HepG2 (cell line): ENCODE measurements around the gene CSNK1E. TPM values are rescaled to one million over a fixed set of nuclear protein-coding genes. Genes with fewer than 3 reads are reported as not detected.

ENCODE experiments used
- ATAC-seq: fragments of 200-7000 bp; cut with Tn5 transposase; 3 replicates; pipeline ENCODE4 v1.9.1; 2020; ENCODE audit warnings: mild to moderate bottlenecking, moderate library complexity
- BruUV-seq: library from RNA; stranded (reverse); fragments of 400-500 nt; replicated peaks from 2 replicates; lab custom pipeline; 2021; lab: Mats Ljungman, UMichigan
- CTCF ChIA-PET: fragments of 300-600 bp; formaldehyde crosslinking; extraction: SDS; loops from one replicate; lab custom pipeline; 2021; ENCODE audit warnings: low total read pairs, inconsistent platforms, low intra/inter-chr PET ratio; lab: Yijun Ruan, JAX
- POLR2A ChIA-PET: fragments of 350-600 bp; sonication (Branson Sonifier 250); formaldehyde crosslinking; loops from one replicate; lab custom pipeline; 2020; ENCODE audit warnings: antibody characterized with exemption, inconsistent platforms; lab: Yijun Ruan, JAX
- DNase-seq: peaks from one replicate; pipeline ENCODE4 v3.0.0-alpha.2; 2015; ENCODE audit warnings: low spot score
- FAIRE-seq: peaks from 3 replicates; lab custom pipeline; 2011; peaks lifted over from hg19 to GRCh38; lab: Jason Lieb, UNC
- H2AFZ ChIP-seq: one replicate; pipeline ENCODE4 v1.6.1; 2011; ENCODE audit warnings: low read length, inconsistent platforms
- H3K27ac ChIP-seq: fragments of 300-600 bp; 3 replicates; pipeline ENCODE4 v1.8.0; 2011; ENCODE audit warnings: mixed run types, mild to moderate bottlenecking, mixed read lengths, low read length, inconsistent platforms; ENCODE audit not compliant: insufficient read depth; ENCODE audit errors: extremely low read length
- H3K27me3 ChIP-seq, 2 experiments: fragments of 200-600 bp in 1 of 2; 2 replicates in 1 of 2; 3 replicates in 1 of 2; pipeline versions ENCODE4 v1.6.0 to v1.8.0; 2011; ENCODE audit warnings: low read length in 2 of 2, mild to moderate bottlenecking in 2 of 2, moderate library complexity in 2 of 2, inconsistent platforms in 1 of 2; ENCODE audit not compliant: insufficient read depth in 2 of 2, control insufficient read depth in 1 of 2
- H3K36me3 ChIP-seq, 2 experiments: fragments of 200-600 bp in 1 of 2; replicated peaks in 1 of 2; 2 replicates in 1 of 2; 3 replicates in 1 of 2; pipeline versions ENCODE4 v1.5.1 to v1.8.0; 2011; ENCODE audit warnings: low read length in 2 of 2, inconsistent platforms in 1 of 2; ENCODE audit not compliant: insufficient read depth in 2 of 2, control insufficient read depth in 1 of 2
- H3K4me1 ChIP-seq: 2 replicates; pipeline ENCODE4 v1.5.1; 2012; ENCODE audit warnings: low read length, inconsistent platforms; ENCODE audit not compliant: insufficient read depth
- H3K4me2 ChIP-seq: 2 replicates; pipeline ENCODE4 v1.6.0; 2011; ENCODE audit warnings: low read depth, low read length, inconsistent platforms
- H3K4me3 ChIP-seq, 3 experiments: fragments of 200-600 bp in 1 of 3; sonication (generic), shearing (Covaris generic) in 1 of 3; replicated peaks in 1 of 3; 2 replicates each; pipeline ENCODE4 v1.5.1; 2011 to 2016; ENCODE audit warnings: low read length in 3 of 3, inconsistent platforms in 2 of 3, low read depth in 2 of 3, mild to moderate bottlenecking in 2 of 3, control low read depth in 1 of 3, mixed read lengths in 1 of 3; ENCODE audit not compliant: insufficient read depth in 1 of 3
- H3K79me2 ChIP-seq: one replicate; pipeline ENCODE4 v1.6.1; 2011; ENCODE audit warnings: low read length, inconsistent platforms; ENCODE audit not compliant: insufficient read depth
- H3K9ac ChIP-seq: 2 replicates; pipeline ENCODE4 v1.6.0; 2011; ENCODE audit warnings: mild to moderate bottlenecking, low read depth, low read length, inconsistent platforms; ENCODE audit not compliant: insufficient read depth
- H3K9me3 ChIP-seq: 2 replicates; pipeline ENCODE4 v1.5.1; 2012; ENCODE audit warnings: mild to moderate bottlenecking, low read length
- H4K20me1 ChIP-seq: 2 replicates; pipeline ENCODE4 v1.6.0; 2011; ENCODE audit warnings: inconsistent platforms, mild to moderate bottlenecking, low read length, moderate library complexity; ENCODE audit not compliant: insufficient read depth
- ETV5 ChIP-seq: IDR thresholded peaks from 2 replicates; pipeline ENCODE4 v1.6.1; 2018; ENCODE audit warnings: missing biosample characterization, missing genetic modification reagents, inconsistent platforms, borderline replicate concordance
- MBNL3 ChIP-seq: fragments of 250-450 bp; sonication (Bioruptor Pico); conservative IDR thresholded peaks from 2 replicates; pipeline ENCODE4 v1.8.0; 2022; ENCODE audit warnings: mild to moderate bottlenecking, inconsistent platforms
- MED13 ChIP-seq: sonication (generic); formaldehyde crosslinking; IDR thresholded peaks from 2 replicates; pipeline ENCODE4 v1.5.0; 2020; ENCODE audit warnings: missing genetic modification reagents
- MED8 ChIP-seq: sonication (generic); formaldehyde crosslinking; IDR thresholded peaks from 2 replicates; pipeline ENCODE4 v1.8.1; 2023; ENCODE audit warnings: mild to moderate bottlenecking, missing genetic modification reagents; ENCODE audit not compliant: insufficient replicate concordance
- MZF1 ChIP-seq: sonication (generic); formaldehyde crosslinking; IDR thresholded peaks from 2 replicates; pipeline ENCODE4 v1.8.1; 2023; ENCODE audit warnings: mild to moderate bottlenecking, missing genetic modification reagents, borderline replicate concordance
- SCMH1 ChIP-seq: sonication (generic); formaldehyde crosslinking; IDR thresholded peaks from 2 replicates; pipeline ENCODE4 v1.9.0; 2021; ENCODE audit warnings: missing genetic modification reagents, mild to moderate bottlenecking, borderline replicate concordance
- SNAPC2 ChIP-seq: sonication (generic); formaldehyde crosslinking; IDR thresholded peaks from 2 replicates; pipeline ENCODE4 v1.8.1; 2022; ENCODE audit warnings: mild to moderate bottlenecking, missing genetic modification reagents
- TBL1XR1 ChIP-seq: fragments of 150-350 bp; IDR thresholded peaks from 2 replicates; pipeline ENCODE4 v1.6.1; 2014; ENCODE audit warnings: borderline replicate concordance, low read length; ENCODE audit not compliant: partially characterized antibody
- TEAD3 ChIP-seq: optimal IDR thresholded peaks from 2 replicates; pipeline ENCODE3; 2016; ENCODE audit warnings: borderline replicate concordance
- ZFP41 ChIP-seq: sonication (generic); formaldehyde crosslinking; IDR thresholded peaks from 2 replicates; pipeline ENCODE4 v1.4.0; 2020; ENCODE audit warnings: mild to moderate bottlenecking, missing genetic modification reagents, borderline replicate concordance
- ZKSCAN1 ChIP-seq: fragments of 150-350 bp; IDR thresholded peaks from 2 replicates; pipeline ENCODE4 v1.6.1; 2014; ENCODE audit warnings: low read length
- ZKSCAN5 ChIP-seq: sonication (generic); formaldehyde crosslinking; IDR thresholded peaks from 2 replicates; pipeline ENCODE4 v1.5.1; 2020; ENCODE audit warnings: mild to moderate bottlenecking, missing genetic modification reagents
- ZNF629 ChIP-seq: sonication (generic); formaldehyde crosslinking; conservative IDR thresholded peaks from 2 replicates; pipeline ENCODE4 v1.5.0; 2020; ENCODE audit warnings: missing genetic modification reagents
- ZNF792 ChIP-seq: IDR thresholded peaks from 2 replicates; pipeline ENCODE4 v1.6.1; 2016
- ZNF850 ChIP-seq: sonication (generic); formaldehyde crosslinking; conservative IDR thresholded peaks from 2 replicates; pipeline ENCODE4 v1.9.0; 2021; ENCODE audit warnings: mild to moderate bottlenecking, missing genetic modification reagents
- WGBS: methylation state at CpG from one replicate; pipeline ENCODE4 v1.1.6; 2017; ENCODE audit warnings: low lambda C conversion rate; 5-methylcytosine and 5-hydroxymethylcytosine counted together
- in situ Hi-C: cut with HindIII; loops from 2 replicates; pipeline ENCODE4 v1.10.0; 2017; ENCODE audit warnings: low pct_unique_long_range_greater_than_20kb; ENCODE audit not compliant: extremely low pct_ligation_motif_present
- intact Hi-C: fragments of 100-400 bp; cut with micrococcal nuclease; formaldehyde crosslinking; loops from one replicate; pipeline ENCODE4 v1.10.0; 2022; ENCODE audit not compliant: unreplicated experiment
- polyA plus RNA-seq, 8 experiments: library from polyadenylated mRNA; depleted of rRNA in 3 of 8; stranded (reverse) in 7 of 8; unstranded in 1 of 8; fragments of >200 nt; fragmentation: Illumina TruSeq in 4 of 8; extraction: Trizol in 4 of 8; gene quantifications; 2 replicates each; pipeline versions ENCODE4 v1.2.1 to v1.2.3, GENCODE V29; 2011 to 2016; ENCODE audit warnings: low read depth in 4 of 8, missing spikeins in 1 of 8, mixed read lengths in 1 of 8; ENCODE audit not compliant: insufficient read depth in 1 of 8
- total RNA-seq, 5 experiments: library from RNA; depleted of rRNA; stranded (reverse); fragments of >200 nt; fragmentation: Illumina TruSeq; extraction: Trizol; gene quantifications; 2 replicates each; pipeline ENCODE4 v1.2.3, GENCODE V29; 2016; ENCODE audit warnings: low read depth in 1 of 5
- TF ChIP-seq, protein P1 (sequence below): sonication (generic); formaldehyde crosslinking; IDR thresholded peaks from 2 replicates; pipeline ENCODE4 v1.5.0; 2020; ENCODE audit warnings: missing genetic modification reagents
- TF ChIP-seq, protein P2 (sequence below): sonication (generic); formaldehyde crosslinking; IDR thresholded peaks from 2 replicates; pipeline ENCODE4 v1.4.0; 2020; ENCODE audit warnings: missing genetic modification reagents, borderline replicate concordance
- TF ChIP-seq, protein P3 (sequence below): sonication (generic); formaldehyde crosslinking; IDR thresholded peaks from 2 replicates; pipeline ENCODE4 v1.8.0; 2023; ENCODE audit warnings: mild to moderate bottlenecking, missing genetic modification reagents

CSNK1E gene
- total and polyA plus RNA-seq, 2 of the 13 experiments (the other 11 are each of a cell fraction or from before 2014, with no cell fraction given) = 34.7 to 129 TPM

DNA sequence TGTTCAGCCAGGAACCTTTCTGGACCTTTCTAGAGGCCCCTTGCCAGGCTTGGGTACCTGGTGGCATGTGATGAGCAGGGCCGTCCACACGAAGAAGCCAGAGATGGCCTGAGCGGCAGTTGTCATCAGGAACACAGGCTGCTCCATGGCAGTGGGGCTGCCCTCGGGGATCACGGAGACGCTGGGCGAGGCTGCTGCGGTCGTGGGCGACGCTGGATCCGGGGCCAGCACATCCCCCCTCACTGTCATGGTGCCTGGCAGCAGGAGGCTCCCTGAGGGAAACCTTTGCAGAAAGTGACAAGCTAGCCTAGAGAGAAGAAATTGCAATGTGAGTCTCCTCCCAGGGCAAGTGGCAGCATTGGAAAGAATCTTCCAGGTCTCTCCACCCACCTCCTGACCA is 69.5 kb downstream of the CSNK1E start:
- H3K27me3 ChIP-seq = no peaks in the 10 kb centered on the region
- 0 out of 2 replicates have a peak, but pooled peaks cover 7% of the 10 kb centered on the region for H4K20me1 ChIP-seq
- intact Hi-C loops = no loop called here
- DNase-seq (no peak), FAIRE-seq (no peak), ATAC-seq (no peak)
- H3K79me2 ChIP-seq = peaks cover 11% of the 10 kb centered on the region
- no peak overlapping the region for H2AFZ ChIP-seq
- H3K4me1 ChIP-seq = peaks cover 10% of the 10 kb centered on the region
- ChIA-PET CTCF (no interaction called here), POLR2A (no interaction called here)
- WGBS = 100% methylated on average over 10 of the region's 12 CpGs
- peaks cover 11 to 30% of the 10 kb centered on the region in 2 experiments; a peak in 4 of 5 replicates for H3K36me3 ChIP-seq
- no peak overlapping the region for H3K4me2 ChIP-seq
- H3K4me3 ChIP-seq = no peak overlapping the region
- in situ Hi-C loops = no loop called here
- TF ChIP-seq ZKSCAN5 (no peak), SCMH1 (no peak), MBNL3 (CRISPR knock-in tag) (no peak), TEAD3 (CRISPR knock-in tag) (no peak), ZNF792 (CRISPR knock-in tag) (no peak), ZFP41 (CRISPR knock-in tag) (no peak), MED13 (CRISPR knock-in tag) (no peak), ZNF850 (CRISPR knock-in tag) (no peak), SNAPC2 (CRISPR knock-in tag) (no peak), ZNF629 (CRISPR knock-in tag) (no peak), TBL1XR1 (no peak), ETV5 (no peak), ZKSCAN1 (no peak), MED8 (CRISPR knock-in tag) (no peak), MZF1 (CRISPR knock-in tag) (no peak)
- TF ChIP-seq, protein P1, sequence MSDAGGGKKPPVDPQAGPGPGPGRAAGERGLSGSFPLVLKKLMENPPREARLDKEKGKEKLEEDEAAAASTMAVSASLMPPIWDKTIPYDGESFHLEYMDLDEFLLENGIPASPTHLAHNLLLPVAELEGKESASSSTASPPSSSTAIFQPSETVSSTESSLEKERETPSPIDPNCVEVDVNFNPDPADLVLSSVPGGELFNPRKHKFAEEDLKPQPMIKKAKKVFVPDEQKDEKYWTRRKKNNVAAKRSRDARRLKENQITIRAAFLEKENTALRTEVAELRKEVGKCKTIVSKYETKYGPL (CRISPR knock-in tag) = no peak
- TF ChIP-seq, protein P2, sequence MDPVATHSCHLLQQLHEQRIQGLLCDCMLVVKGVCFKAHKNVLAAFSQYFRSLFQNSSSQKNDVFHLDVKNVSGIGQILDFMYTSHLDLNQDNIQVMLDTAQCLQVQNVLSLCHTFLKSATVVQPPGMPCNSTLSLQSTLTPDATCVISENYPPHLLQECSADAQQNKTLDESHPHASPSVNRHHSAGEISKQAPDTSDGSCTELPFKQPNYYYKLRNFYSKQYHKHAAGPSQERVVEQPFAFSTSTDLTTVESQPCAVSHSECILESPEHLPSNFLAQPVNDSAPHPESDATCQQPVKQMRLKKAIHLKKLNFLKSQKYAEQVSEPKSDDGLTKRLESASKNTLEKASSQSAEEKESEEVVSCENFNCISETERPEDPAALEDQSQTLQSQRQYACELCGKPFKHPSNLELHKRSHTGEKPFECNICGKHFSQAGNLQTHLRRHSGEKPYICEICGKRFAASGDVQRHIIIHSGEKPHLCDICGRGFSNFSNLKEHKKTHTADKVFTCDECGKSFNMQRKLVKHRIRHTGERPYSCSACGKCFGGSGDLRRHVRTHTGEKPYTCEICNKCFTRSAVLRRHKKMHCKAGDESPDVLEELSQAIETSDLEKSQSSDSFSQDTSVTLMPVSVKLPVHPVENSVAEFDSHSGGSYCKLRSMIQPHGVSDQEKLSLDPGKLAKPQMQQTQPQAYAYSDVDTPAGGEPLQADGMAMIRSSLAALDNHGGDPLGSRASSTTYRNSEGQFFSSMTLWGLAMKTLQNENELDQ (CRISPR knock-in tag) = no peak
- TF ChIP-seq, protein P3, sequence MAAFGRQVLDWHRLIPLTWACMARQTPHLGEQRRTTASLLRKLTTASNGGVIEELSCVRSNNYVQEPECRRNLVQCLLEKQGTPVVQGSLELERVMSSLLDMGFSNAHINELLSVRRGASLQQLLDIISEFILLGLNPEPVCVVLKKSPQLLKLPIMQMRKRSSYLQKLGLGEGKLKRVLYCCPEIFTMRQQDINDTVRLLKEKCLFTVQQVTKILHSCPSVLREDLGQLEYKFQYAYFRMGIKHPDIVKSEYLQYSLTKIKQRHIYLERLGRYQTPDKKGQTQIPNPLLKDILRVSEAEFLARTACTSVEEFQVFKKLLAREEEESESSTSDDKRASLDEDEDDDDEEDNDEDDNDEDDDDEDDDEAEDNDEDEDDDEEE = no peak
- H3K27ac ChIP-seq = no peak overlapping the region
- BruUV-seq = no TSS peak
- no peaks in the 10 kb centered on the region for H3K9me3 ChIP-seq
- H3K9ac ChIP-seq = no peak overlapping the region
